Measurements from ENCODE around the gene SRC. TPM values are rescaled to one million over a fixed set of nuclear protein-coding genes. Genes with fewer than 3 reads are reported as not detected.

SRC gene
- total RNA-seq, 1 donor from 2014 or later, result 6.7 TPM

DNA sequence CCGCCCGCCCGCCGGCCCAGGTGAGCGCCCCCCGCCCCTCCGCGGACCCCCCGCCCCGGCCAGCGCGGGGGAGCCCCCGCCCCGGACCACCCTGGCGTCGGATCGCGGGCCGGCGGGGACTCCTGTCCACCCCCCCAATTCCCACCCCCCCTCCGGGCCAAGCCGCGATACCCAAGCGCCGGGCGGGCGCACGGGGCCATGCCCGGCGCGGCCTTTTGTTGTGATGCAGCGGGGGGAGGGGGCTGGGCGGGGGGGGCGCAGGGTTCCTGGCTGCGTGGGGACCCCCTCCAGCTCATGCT is 245 bp downstream of the SRC start:
- ATAC-seq (ENCODE audit: poor library complexity), result no peak
- DNase-seq, result no peak
- intact Hi-C loops (cut with DNase I), result no loop called here

DNA sequence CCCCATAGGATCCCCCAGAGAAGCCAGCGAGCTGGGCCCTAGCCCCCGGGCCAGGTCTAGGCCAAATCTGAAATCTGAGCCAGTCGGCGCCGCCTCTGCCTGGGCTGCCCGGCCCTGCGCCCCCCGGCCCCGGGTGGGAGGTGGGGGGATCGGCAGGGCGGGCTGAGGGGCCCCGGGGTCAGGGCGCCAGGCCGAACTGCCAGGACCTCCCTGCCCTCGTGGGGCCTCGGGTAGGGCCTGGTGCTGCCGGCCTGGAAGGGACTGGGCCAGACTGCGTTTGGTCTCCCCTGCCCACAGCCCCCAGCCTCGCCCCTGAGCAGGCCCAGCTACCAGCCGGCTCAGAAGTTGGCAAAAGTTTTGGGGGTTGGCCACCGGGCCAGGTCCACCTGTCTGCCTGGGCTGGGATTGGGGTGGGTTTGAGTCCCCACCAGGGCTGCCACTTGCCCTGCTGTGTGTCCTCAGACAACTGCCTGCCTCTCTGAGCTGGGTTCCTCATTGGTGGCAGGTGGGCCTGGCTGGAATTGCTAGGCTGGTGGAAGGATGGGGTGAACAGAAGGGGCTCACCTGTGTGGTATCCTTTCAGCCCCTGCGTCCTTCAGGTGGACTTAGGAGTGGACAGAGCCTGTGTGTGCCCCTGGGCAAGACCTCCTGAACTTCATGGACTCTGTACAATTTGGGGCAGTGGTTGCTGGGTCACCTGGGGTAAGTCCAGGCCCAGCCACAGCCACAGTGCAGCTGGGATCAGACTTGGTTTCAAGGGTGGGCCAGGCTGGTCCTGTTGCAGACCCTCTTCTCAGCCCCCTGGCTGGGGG is 801 bp downstream of the SRC start:
- DNase-seq (no peak), ATAC-seq (ENCODE audit: poor library complexity) (peak; percentile 16)
- intact Hi-C loops (cut with DNase I), result no loop called here

DNA sequence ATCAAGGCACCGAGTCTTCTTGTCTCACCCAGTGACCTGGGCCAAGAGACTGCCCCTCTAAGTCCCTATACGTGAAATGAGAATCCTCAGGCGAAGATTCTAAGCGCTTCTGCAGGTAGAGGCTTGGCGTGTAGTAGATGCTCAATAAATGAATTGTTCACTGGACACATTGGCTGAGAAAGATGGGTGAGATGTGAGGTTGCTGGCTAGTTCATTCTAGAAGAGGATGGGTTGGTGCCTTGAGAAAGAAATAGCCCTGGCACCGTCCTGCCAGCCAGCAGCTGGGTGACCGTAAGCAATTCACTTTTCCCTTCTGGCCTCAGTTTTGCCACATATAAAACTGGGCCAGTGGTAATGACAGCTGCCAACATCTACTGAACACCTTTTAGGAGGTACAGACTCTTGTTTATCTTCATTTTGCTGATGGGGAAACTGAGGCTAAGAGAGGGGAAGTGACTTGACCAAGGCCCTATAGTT is 1.4 kb downstream of the SRC start:
- no peak for ATAC-seq (ENCODE audit: poor library complexity)
- no peak for DNase-seq
- intact Hi-C loops (cut with DNase I), result no loop called here

DNA sequence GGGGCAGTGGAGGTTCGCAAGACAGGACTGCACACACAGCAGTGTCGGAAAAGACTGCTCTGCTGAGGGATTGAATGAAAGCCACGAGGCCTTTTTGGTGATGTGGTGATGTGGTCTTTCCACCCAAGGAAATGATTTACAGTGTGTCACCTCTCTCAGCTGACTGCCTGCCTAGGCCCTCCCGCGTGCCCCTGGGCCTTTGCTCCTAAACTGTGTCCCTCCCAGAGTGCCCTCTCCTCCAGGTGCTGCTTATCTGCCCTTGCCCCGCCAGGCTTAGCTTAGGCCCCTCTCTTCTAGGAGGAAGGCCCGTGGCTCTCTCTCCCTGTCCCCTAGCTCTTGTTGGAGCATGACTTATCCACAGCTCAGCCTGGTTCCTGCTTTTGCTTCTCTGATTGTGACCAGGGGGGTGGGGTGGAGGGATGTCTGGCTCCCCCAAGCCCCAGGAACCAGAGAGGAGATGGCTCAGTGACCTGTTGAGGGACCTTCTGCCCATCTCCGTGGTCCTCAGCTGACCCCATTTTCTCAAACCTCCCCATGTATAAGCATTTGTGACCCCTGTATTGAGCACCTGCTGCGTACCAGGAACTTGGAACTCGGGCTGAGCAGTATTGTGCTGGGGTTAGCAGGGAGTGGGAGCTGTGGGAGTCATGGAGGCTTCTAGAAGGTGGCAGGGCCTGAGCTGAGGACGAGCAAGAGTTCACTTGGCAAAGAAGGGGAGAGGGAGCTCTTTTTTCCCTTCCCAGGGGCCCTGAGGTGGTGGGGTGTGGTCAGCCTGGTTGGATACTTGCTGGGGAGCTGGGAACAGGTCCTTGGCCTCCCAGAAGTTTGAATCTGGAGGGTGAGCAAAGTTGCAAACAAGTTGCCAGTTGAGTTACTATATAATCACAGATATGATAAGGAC is 2.2 kb downstream of the SRC start:
- intact Hi-C loops (cut with DNase I), result no loop called here
- no peak for ATAC-seq (ENCODE audit: poor library complexity)
- DNase-seq, result no peak

DNA sequence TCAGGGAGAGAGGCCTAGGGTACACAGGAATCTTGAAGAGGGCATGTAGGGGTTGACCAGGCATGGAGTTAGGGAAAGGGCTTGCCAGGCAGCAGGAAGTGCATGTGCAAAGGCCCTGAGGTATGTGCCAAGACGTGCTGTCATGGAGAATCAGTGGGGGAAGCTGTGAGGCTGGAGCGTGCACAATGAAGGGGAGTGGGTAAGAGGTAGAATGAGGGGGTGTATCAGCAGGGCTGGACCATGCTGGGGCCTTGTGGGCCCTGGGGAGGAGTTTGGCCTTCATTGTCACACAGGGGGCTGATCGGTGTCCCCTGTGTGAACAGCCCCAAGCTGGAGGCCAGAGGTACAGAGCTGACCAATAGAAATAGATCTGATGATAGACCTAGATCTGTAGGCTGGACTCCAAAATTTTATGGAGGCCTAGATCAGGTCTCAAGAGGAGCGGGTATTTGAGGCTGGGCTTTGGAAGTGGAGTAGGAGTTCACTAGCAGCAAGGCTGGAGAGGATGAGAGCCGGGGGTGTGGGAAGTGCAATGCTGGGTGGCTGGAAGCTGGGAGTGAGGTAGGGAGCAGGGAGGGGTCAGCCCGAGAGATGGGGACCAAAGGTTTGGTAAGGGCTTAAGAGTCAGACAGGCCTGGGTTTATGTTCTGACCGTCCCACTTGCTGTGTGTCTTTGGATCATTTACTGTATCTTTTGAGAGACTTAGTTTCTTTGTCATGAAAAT is 3.0 kb downstream of the SRC start:
- intact Hi-C loops (cut with DNase I), result no loop called here
- ATAC-seq (ENCODE audit: poor library complexity) (no peak), DNase-seq (no peak)

DNA sequence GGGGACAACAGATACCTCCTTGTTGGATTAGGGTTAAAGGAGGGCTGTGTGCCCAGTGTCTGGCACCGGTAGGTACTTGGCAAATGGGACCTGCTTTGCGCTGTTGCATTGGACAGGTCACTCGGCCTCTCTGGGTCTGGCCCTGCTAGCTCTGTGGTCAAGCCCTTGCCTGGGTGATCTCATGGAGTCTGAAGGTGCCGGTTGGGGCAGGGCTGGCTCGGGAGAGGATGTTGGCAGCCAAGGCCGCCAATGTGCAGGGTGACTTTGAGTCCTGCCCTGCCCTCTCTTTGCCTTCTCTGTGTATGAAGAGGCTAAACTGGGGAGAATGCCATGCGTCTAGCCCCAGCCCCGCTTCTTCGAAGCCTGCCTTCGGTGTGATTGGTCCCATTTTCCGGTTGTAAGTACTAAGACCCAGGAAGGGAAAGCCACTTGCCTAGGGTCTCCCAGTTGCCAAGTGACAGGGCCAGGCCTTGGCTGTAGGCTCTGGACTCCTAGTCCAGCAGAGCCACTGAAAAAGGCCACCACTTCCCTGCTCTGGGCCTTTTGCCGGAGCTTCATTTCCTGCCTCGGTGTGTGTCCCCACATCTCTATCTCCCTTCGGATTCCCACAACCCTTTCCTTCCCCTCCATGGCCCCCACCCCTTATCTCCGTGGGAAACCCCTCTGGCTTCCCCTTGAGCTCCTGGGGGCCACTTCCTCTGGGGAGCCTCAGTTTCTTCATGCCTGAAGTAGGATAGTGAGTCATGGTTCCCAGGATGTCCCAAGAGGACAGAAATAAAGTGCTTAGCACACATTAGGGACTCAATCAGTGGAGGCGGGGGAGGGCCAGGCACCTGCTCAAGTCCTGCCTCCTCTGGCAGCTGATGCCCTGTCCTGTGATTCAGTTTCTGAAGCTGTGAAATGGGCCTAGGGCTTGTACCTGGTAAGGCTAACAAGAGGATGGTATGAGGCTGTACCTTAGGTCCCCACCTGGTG is 3.9 kb downstream of the SRC start:
- ATAC-seq (ENCODE audit: poor library complexity) (no peak), DNase-seq (no peak)
- intact Hi-C loops (cut with DNase I), result no loop called here

DNA sequence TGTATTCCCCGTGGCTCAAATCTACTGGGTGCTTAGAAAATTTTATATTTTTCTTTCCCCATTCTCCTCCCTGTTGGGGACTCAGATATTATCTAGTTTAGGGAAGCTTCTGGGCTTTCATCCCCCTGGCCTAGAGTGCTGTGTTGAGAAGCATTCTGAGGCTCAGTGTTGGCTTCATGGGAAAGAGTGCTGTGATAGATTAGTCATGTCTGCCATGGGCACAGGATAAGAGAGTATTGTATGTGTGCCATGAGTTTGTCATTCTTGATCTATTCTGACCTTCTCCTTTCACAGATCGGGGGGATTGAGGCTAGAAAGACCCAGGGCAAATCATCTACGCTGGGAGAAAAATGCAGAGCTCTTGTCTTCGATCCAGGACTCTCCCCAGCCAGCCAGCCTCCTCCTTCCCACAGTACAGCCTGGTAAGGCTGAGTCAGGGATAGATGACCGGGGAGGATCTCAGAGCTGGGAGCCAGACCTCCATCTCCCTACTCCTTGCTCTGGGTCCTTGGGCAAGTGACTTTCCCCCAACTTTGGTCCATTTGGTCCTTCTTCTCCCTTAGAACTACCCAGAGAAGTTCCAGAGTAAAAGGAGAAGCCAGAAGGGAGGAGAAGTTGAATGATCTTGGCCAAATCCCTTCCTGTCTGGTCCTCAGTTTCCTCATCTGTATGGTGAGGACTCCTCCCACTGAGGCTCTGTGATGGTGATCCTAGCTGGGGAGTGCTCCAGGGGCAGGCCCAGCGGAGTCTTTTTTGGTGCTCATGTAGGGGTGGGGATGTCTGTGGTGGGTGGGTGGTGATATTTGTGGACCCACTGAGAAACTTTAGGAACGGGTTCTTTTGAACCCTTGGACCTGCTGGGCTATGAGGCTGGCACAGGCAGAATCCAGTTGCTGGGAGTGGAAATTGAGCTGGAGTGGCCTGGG is 5.0 kb downstream of the SRC start:
- intact Hi-C loops (cut with DNase I), result no loop called here
- no peak for DNase-seq
- no peak for ATAC-seq (ENCODE audit: poor library complexity)

DNA sequence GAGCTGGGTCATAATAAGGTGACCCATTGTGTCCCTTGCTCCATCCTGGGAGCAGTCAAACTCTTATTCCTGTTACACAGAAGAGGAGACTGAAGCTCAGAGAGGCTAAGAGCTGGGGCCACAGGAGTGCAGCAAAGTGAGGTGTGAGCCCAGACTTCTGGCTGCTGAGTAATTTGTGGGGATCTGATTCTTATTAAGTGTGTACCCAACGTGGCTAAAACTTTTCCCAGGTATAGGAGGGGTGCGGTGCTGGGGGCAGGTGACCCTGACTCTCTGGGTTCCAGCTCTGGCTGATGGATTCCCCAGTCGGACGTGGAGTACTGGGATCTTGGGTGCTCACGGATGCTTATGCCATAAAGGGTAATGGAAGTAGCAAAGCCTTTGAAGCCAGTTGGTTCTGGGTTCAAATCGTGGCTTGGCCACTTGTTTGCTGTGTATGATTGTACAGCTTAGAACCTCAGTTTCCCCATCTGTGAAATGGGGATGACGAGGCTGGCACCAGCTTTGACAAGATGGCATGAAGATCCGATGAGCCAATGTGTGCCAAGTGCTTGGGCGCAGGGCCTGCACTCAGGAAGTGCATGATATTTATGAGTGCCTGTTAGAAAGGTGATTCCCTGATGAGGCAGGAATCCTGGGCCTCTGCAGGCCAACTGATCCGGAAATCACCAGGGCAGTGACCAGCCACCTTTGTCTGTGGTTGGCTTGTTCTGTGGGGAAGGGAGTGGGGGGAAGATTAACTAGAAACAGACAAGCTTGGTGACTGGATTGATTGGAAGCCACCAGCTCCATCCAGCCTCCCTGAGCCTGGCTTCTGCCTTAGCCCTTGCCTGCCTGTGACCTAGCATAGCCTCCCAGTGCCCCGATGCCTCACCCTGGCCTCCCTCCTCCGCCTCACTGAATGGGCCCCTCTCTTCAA is 6.0 kb downstream of the SRC start:
- DNase-seq (no peak), ATAC-seq (ENCODE audit: poor library complexity) (no peak)
- intact Hi-C loops (cut with DNase I), result no loop called here

- DNase-seq, result no peak
- intact Hi-C loops (cut with DNase I), result no loop called here
- no peak for ATAC-seq (ENCODE audit: poor library complexity)
Measured at GRCh38 chr20:37352608-37352980, 6.7 kb downstream of the SRC start.

GRCh38 chr20:37353285-37353849 is 7.4 kb downstream of the SRC start:
- intact Hi-C loops (cut with DNase I), result no loop called here
- no peak for DNase-seq

GRCh38 chr20:37354210-37355195 is 8.6 kb downstream of the SRC start:
- ATAC-seq (ENCODE audit: poor library complexity) (no peak), DNase-seq (no peak)
- intact Hi-C loops (cut with DNase I), result no loop called here

More at GRCh38 chr20:37353285-37353849, 7.4 kb downstream of the SRC start:
- no peak for ATAC-seq (ENCODE audit: poor library complexity)

GRCh38 chr20:37355252-37356180 is 9.6 kb downstream of the SRC start:
- ATAC-seq (ENCODE audit: poor library complexity), result no peak
- no peak for DNase-seq

GRCh38 chr20:37356387-37356786 is 10.4 kb downstream of the SRC start:
- ATAC-seq (ENCODE audit: poor library complexity), result peak; percentile 59
- peak; percentile 83 for DNase-seq
- intact Hi-C loops (cut with DNase I), result no loop called here

More at GRCh38 chr20:37355252-37356180, 9.6 kb downstream of the SRC start:
- intact Hi-C loops (cut with DNase I), result no loop called here

- DNase-seq (no peak), ATAC-seq (ENCODE audit: poor library complexity) (peak; percentile 31)
- intact Hi-C loops (cut with DNase I), result no loop called here
Measured at GRCh38 chr20:37356961-37357371, 11.0 kb downstream of the SRC start.
